Stimulated activated CD8-positive, alpha-beta memory T cell treated with anti-CD3 and anti-CD28 coated beads, Interleukin-7, amount 100 ng/mL, for 24 hours (primary cell): ENCODE data around the gene SLC39A8.

Experiments
- DNase-seq: peaks from one replicate; pipeline ENCODE4 v3.0.0-alpha.2; 2020; ENCODE audit warnings: low read depth

The SLC39A8 gene

GRCh38 chr4:102339018-102339417 is 6.3 kb downstream of the SLC39A8 start:
- DNase-seq, result no peak

GRCh38 chr4:102338405-102338804 is 6.9 kb downstream of the SLC39A8 start:
- no peak for DNase-seq

GRCh38 chr4:102335616-102336015 is 9.7 kb downstream of the SLC39A8 start:
- DNase-seq, result no peak

- no peak for DNase-seq
These were observed 10.7 kb downstream of the SLC39A8 start for GRCh38 chr4:102334624-102335023.

- no peak for DNase-seq
These were observed 11.5 kb downstream of the SLC39A8 start for GRCh38 chr4:102333787-102334186.

- DNase-seq, result no peak
These were observed 17.2 kb downstream of the SLC39A8 start for GRCh38 chr4:102328045-102328444.

- no peak for DNase-seq
These were observed 18.3 kb downstream of the SLC39A8 start for GRCh38 chr4:102326951-102327350.

GRCh38 chr4:102324730-102325129 is 20.6 kb downstream of the SLC39A8 start:
- no peak for DNase-seq

- no peak for DNase-seq
These were observed 22.5 kb downstream of the SLC39A8 start for GRCh38 chr4:102322736-102323135.

- DNase-seq, result no peak
These were observed 23.9 kb downstream of the SLC39A8 start for GRCh38 chr4:102321260-102321995.

GRCh38 chr4:102319594-102319993 is 25.7 kb downstream of the SLC39A8 start:
- no peak for DNase-seq

- DNase-seq, result no peak
These were observed 26.8 kb downstream of the SLC39A8 start for GRCh38 chr4:102318526-102318925.

GRCh38 chr4:102318105-102318504 is 27.2 kb downstream of the SLC39A8 start:
- DNase-seq, result no peak

- DNase-seq, result no peak
These were observed 27.8 kb downstream of the SLC39A8 start for GRCh38 chr4:102317459-102317858.

GRCh38 chr4:102316585-102316984 is 28.7 kb downstream of the SLC39A8 start:
- DNase-seq, result no peak

- DNase-seq, result no peak
These were observed 29.8 kb downstream of the SLC39A8 start for GRCh38 chr4:102315532-102315931.

GRCh38 chr4:102312417-102312816 is 32.9 kb downstream of the SLC39A8 start:
- DNase-seq, result no peak

GRCh38 chr4:102311912-102312311 is 33.4 kb downstream of the SLC39A8 start:
- DNase-seq, result no peak

GRCh38 chr4:102311407-102311806 is 33.9 kb downstream of the SLC39A8 start:
- DNase-seq, result no peak

- DNase-seq, result no peak
These were observed 37.1 kb downstream of the SLC39A8 start for GRCh38 chr4:102308032-102308799.

GRCh38 chr4:102305666-102306065 is 39.6 kb downstream of the SLC39A8 start:
- no peak for DNase-seq

- no peak for DNase-seq
These were observed 42.5 kb downstream of the SLC39A8 start for GRCh38 chr4:102302762-102303161.

GRCh38 chr4:102301167-102301566 is 44.1 kb downstream of the SLC39A8 start:
- no peak for DNase-seq
